HG02885 (cell line): ENCODE measurements around the gene PYGL.
A peak's percentile ranks its signal among the peaks of the same experiment; 100 is the strongest.
"Not testable (repeated sequence)": the region's sequence is repeated elsewhere in the genome, so short reads cannot be mapped to it uniquely, and the experiment has no call there.

Source experiments
- ATAC-seq: cut with Tn5 transposase; IDR thresholded peaks from one replicate; pipeline ENCODE4 v1.9.1; 2021; ENCODE audit warnings: mild to moderate bottlenecking; ENCODE audit not compliant: unreplicated experiment, poor library complexity

The PYGL gene

DNA sequence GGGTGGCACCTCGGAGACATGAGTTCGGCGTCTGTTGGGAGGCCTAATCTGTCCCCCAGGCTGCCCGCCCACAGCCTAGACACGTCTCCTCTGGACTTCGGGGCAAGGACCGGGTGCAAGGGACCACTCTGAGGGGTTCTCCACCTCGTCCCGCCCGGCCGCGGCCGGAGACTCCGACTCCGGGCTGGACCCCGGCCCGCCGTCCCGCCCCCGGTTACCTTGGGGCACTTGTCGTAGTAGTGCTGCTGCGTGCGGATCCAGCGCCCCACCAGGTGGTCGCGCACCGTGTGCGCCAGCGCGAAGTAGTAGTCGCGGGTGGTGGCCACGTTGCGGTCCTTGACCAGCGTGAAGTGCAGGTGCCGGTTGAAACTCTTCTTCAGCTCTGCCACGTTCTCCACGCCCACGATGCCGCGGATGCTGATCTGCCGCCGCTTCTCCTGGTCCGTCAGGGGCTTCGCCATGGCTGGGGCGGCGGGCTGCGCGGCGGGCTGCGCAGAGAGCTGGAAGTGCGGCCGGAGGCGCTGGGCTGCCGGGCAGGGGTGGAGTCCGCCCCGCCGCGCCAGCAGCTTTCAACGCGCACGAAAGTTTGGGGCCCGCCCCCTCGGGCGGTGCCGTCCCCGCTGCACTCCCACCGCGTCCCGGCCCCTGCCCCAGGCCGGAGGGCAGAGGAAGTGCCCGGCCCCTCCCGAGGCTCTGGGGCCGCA, at the start of gene PYGL:
TSS of gene PYGL (minus strand) at position 541 of the 704 bp plus-strand sequence. CDS start at position 461, 80 bp downstream.
- peak; percentile 75 for ATAC-seq

- no peak for ATAC-seq
Observed at GRCh38 chr14:50985859-50986331, 41.6 kb upstream of the PYGL start.

DNA sequence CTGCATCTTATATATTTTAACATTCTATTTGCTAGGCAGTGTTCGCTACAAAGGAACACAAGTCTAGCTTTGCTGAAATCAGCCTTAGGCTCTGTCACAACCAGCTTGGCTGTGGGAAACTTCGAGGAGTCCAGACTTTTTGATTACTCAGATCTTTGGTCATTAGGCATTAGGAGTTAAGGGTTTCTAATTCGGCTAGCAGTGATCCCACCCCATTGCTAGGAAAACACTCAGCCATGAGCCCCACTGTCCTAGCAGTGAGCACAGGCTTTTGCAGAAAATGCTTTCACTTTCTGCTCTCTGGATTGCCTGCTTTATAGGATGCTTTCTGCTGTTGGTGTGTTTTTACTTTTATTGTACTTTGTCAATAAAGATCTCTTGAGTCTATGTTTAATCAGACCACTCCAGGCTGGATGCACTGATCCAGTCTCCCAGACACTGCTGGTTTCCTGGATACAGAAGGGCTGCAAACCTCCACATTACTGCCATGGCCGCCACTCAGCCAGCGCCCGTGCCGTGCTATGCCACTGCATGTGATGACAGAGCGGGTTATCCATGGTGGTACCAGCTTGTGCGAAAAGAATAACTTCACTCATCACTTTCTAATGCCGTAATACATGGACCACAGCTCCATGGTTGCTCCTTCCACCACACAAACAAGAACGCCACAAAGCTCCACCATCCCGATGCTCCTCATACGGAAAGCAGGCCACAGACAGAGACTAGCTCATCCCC, 41.0 kb upstream of the PYGL start:
- no peak for ATAC-seq

DNA sequence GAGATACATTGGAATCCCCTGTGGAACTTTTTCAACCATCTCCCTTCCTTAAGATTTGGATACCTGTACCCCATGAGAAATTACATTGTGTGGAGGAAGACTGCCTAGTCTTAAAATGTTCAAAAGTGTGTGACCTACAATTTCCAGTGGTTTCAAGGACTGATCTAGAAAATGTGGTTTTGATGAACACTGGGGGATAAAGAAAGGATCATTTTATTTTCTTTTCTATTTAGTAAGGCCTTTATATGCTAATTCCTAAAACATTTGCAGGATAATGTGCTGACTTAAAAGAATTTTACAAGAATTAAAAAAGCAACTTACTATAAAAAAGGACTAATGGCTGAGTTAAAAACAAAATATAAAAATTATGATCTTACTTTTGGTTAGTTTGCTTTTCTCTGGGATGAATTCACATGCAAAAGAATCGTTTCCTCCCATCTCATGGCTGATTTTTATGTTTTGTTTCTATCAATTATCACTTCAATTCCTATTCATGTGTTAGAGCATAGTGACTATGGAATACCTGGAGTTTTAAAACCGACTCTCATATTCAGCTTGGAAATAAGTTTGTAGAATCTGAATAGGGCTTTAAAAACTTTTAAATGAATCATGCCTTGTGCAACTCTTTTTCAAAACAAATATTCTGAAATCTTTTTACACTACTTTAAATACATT, 39.9 kb upstream of the PYGL start:
- no peak for ATAC-seq

GRCh38 chr14:50979941-50980850, 35.9 kb upstream of the PYGL start:
- no peak for ATAC-seq

GRCh38 chr14:50978888-50979287, 34.6 kb upstream of the PYGL start:
- peak; percentile 86 for ATAC-seq

- no peak for ATAC-seq
Observed at GRCh38 chr14:50978529-50978871, 34.2 kb upstream of the PYGL start.

- ATAC-seq: no peak
Observed at GRCh38 chr14:50977863-50978528, 33.7 kb upstream of the PYGL start.

- ATAC-seq: no peak
Observed at GRCh38 chr14:50974118-50974517, 29.8 kb upstream of the PYGL start.

DNA sequence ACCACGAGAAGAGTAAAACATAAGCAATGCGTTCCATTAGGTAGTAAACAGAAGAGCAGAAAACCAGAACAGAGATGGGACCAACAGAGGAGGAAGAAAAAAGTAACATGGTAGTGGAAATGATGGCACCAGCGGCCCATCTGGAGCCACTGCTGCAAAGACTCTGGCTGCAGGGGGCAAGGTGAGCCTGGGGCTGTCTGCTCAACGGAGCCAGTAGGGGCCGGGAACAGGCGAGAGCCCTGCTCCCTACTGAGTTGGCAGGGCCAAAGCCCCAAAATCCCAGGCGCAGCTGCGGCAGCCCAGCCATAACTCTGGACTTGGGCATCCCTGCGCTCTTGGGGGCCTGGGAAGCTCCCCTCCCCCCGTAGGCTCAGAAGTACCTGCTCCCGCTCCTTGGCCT, 28.5 kb upstream of the PYGL start:
- ATAC-seq: no peak

GRCh38 chr14:50970886-50971781, 26.9 kb upstream of the PYGL start:
- no peak for ATAC-seq

DNA sequence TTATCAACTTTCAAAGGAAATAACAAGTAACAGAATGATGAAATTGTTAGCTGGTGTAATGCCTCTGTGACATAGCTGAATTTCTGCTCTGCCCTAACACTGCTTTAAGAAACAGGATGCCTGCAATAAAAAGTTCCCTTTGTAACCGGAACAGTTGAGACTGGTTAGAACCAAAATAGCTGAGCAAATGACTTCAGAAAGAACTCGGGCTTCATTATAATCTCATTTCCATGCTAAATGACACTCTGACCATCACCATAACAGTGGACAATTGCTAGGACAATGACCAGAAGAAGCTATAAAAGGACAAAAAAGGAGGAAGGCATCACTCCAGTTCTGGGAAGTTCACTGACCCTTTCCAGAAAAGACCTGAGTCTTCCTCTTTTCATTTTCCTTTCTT, 23.5 kb upstream of the PYGL start:
- no peak for ATAC-seq

- ATAC-seq: no peak
Observed at GRCh38 chr14:50967103-50967502, 22.8 kb upstream of the PYGL start.

DNA sequence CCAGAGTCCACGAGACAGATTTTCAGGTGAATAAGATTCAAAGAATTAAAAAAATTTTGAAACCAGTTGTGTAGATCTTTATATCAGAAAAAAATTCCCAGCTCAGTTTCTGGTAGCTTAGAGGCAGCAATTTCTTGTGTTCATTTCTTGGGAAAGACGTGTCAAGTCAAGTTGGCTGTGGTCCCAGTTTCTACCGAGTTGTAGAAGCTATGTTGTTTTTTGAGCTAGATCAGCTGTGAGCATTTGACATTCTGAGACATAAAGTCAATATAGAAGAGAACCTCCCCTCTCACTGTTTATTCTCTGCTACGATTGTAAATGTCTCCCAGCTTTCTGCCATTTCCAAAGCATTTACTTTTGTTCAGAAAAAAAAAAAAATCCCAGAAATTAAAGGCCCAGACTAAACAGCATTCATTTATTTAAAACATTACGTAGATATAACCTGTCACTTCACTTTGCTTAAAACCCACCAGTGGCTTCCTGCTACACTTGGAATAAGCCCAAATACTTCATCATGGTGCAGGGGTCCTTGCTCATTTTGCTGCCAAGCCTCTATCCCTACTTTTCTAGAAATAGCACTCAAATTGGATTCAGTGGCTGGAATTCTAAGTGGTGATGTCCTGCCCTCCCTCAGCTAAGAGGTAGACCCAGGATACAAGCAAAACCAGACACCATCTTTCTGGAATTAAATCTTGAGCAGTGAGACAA, 20.6 kb upstream of the PYGL start:
- ATAC-seq: no peak

GRCh38 chr14:50963919-50964318, 19.6 kb upstream of the PYGL start:
- ATAC-seq: no peak

- ATAC-seq: no peak
Observed at GRCh38 chr14:50961605-50962221, 17.4 kb upstream of the PYGL start.

DNA sequence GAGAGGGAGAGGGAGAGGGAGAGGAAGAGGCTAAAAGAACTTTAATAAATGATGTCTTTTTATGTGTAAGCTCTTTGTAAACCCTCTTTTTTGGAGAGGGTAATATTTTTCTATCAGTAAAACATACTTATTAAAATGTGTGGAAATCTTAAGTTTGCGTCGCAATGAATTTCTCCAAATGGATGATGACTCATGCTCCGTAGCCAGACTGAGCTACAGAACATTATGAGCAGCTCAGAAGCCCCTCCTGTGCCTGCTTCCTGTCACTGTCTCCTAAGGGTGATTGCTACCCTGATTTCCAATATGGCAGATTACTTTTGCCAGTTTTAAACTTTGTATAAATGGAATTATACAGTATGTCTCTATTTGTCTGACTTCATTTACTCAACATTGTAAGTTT, 13.0 kb upstream of the PYGL start:
- no peak for ATAC-seq

- not testable (repeated sequence) for ATAC-seq
Observed at GRCh38 chr14:50956421-50956820, 12.1 kb upstream of the PYGL start.
